GM19452 (cell line): ENCODE measurements around the gene SMCHD1.
"Not testable (repeated sequence)": the region's sequence is repeated elsewhere in the genome, so short reads cannot be mapped to it uniquely, and the experiment has no call there.

Experiments used
- ATAC-seq: cut with Tn5 transposase; IDR thresholded peaks from one replicate; pipeline ENCODE4 v1.9.1; 2021; ENCODE audit not compliant: unreplicated experiment

Gene SMCHD1

DNA sequence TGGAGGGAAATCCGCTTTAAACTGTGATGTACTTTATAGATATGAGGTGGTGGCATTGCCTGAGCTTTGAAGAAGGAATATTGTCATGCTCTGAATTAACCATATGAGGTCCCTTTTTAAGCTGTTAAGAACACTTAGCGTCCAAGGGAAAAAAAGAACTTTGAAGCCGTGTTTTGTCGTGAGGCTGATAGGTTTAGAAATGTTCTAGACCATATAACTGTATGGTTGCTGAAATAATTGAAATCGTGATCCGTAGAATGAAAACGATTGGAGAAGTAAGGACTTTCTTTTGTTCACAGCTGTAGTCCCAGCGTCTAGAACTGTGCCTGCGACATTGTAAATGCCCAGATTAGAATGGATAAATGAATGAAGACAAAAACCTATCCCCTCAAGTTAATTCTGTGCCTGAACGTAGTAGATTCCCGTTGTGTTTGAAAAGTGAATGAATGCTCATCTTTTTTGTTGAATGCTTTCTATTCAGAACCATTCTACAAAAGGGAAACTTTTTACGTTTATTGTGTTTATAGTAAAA is 1.5 kb downstream of the SMCHD1 start:
- ATAC-seq = no peak

DNA sequence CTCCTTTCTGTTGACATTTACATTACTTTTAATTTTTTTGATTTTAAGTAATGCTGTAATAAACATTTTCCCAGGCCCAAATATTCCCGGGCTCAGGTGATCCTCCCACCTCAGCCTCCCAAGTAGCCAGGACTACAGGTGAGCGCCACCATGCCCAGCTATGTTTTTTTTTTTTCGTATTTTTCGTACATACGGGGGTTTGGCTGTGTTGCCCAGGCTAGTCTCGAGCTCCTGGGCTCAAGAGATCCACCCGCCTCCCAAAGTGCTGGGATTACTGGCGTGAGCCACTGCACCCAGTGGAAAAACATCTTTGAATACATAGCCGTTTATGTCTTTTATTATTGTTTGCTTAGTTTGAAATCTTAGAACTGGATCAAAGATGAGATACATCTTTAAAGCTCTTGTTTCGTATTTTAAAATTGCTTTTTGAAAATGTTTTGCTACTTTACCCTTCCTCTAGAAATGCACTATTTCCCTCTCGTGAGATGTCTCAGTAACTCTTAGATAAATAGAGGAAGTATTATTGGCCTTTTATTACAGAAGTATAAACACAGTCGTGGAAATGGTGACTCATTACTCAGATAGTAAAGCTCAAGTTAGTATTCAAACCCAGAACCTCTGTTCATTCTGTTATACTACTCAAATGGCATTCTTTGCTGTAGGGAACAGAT is 2.4 kb downstream of the SMCHD1 start:
- ATAC-seq = no peak

DNA sequence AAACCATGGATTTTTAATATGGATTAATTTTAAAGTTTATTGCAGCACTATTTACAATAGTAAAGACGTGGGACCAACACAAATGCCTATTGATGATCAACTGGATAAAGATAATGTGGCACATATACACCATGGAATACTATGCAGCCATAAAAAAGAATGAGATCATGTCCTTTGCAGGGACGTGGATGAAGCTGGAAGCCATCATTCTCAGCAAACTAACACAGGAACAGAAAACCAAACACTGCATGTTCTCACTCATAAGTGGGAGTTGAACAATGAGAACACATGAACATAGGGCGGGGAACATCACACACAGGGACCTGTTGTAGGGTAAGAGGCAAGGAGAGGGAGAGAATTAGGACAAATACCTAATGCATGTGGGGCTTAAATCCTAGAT is 5.3 kb downstream of the SMCHD1 start:
- not testable (repeated sequence) for ATAC-seq

DNA sequence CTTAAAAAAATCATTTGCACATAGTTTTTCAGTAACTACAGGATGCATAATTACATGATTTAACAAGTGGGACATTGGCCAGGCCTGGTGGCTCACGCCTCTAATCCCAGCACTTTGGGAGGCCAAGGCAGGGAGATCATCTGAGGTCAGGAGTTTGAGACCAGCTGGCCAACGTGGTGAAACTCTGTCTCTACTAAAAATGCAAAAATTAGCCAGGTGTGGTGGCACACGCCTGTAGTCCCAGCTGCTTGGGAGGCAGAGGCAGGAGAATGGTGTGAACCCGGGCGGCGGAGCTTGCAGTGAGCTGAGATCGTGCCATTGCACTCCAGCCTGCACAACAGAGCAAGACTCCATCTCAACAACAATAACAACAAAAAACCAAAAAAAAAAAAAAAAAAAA is 6.8 kb downstream of the SMCHD1 start:
- ATAC-seq = not testable (repeated sequence)

DNA sequence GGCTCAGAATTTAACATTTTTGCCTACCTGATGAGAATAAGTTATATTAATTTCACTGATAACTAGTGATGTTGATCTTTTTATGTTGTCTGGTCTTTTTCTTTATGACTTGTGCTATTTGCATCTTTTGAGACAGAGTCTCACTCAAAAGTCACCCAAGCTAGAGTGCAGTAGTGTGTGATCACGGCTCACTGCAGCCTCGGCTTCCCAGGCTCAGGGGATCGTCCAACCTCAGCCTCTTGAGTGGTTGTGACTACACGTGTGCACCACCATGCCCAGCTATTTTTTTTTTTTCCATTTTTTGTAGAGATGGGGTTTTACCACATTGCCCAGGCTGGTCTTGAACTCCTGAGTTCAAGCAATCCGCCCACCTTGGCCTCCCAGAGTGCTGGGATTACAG is 7.5 kb downstream of the SMCHD1 start:
- no peak for ATAC-seq

DNA sequence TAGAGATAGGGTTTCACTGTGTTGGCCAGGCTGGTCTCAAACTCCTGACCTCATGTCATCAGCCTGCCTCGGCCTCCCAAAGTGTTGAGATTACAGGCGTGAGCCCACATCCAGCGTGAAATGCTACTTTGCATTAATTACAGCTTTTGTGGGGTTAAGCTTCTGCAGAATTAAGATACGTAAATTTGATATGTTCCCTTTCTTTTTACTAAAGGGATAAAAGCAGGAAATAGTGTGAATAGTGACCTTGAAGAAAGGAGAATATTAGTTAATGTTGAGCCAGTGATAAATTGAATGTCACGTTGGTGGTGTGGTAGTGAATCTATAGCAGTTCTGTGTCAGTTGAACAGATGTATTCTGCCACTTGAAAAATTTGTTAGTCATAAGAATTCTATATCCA is 16.9 kb downstream of the SMCHD1 start:
- no peak for ATAC-seq

DNA sequence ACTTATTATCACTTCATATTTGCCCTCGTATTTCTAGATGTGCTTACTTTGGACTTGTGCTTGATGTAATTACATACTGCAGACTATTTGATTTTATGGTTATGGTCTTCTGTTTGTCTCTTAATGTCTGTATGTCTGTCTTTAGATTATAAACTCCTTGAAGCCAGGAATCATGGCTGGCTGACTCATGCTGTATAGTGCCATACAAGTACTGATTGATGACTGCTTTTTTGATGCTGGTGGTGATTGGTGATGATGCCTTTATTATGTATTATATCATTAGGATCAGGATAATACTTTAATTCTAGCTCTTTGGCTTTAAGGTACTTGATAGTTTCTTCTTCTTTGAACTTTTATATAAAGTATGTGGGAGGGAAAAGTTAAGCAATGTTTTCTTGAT is 17.3 kb downstream of the SMCHD1 start:
- no peak for ATAC-seq

DNA sequence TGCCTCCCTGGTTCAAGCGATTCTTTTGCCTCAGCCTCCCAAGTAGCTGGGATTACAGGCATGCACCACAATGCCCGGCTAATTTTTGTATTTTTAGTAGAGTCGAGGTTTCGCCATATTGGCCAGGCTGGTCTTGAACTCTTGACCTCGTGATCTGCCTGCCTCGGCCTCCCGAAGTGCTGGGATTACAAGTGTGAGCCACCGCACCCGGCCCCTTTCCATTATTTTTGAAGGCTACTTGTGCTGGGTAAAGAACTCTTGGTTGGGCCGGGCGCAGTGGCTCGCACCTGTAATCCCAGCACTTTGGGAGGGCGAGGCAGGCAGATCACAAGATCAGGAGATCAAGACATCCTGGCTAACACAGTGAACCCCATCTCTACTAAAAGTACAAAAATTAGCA is 23.4 kb downstream of the SMCHD1 start:
- ATAC-seq = not testable (repeated sequence)

DNA sequence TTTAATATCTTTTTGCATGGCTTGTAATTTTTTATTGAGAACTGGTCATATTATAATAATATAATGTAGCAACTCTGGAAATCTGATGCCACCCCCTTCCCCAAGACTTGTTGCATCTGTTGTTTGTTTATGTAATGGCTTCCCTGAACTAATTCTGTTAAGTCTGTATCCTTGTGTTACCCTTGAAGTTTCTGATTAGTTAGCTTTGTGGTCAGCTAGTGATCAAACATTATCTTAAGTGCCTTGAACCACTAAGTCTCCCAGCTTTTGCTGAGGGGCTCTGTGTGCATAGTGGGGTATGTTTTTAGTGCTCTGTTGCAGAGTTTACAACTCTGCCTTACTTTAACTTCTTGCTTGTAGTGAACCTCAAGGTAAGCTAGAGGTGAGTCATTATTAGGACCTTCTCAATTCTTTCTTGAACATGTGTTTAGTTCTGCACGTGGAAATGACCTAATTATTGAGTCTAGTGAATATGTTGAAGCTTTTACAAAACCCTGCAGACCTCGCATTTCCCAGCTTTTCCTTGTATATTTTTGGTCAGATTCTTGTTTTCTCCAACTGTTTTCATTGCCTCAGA is 24.8 kb downstream of the SMCHD1 start:
- no peak for ATAC-seq

DNA sequence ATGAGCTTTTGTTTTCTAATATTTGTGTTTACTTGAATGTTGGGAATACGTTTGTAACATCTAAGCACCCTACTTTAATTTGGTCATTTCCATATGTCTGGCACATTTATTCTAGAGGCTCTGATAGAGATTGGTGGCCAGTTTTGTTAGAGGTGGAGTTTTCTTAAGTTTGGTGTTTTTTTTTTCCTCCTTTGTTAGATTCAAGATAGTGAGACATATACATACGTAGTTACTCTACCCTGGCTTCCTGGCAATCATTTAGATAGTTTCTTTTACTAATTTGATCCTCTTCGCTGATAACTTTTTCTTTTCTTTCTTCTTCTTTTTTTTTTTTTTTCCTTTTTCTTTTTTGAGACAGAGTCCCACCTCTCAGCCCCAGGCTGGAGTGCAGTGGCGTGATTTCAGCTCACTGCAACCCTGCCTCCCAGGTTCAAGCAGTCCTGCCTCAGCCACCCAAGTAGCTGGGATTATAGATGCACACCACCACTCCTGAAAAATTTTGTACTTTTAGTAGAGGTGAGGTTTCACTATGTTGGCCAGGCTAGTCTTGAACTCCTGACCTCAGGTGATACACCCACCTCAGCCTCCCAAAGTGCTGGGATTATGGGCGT is 26.6 kb downstream of the SMCHD1 start:
- ATAC-seq = no peak

DNA sequence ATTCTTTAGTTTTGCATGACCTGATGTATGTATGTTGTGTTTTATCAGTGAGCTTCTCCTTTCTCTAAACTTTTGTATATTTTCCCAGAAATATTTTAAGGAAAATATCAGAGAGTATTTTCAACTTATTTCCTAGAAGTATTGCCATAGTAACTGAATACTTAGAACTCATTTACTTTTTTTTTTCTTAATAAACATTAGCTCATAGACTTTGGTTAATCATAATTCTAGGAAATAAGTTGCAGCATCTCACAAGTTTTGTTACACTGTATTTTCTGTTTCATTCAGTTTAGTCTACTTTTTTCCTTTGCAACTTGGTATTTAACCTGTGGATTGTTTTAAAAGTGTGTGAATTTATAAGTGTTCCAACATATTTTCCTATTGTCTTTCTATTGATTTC is 27.5 kb downstream of the SMCHD1 start:
- ATAC-seq = no peak

DNA sequence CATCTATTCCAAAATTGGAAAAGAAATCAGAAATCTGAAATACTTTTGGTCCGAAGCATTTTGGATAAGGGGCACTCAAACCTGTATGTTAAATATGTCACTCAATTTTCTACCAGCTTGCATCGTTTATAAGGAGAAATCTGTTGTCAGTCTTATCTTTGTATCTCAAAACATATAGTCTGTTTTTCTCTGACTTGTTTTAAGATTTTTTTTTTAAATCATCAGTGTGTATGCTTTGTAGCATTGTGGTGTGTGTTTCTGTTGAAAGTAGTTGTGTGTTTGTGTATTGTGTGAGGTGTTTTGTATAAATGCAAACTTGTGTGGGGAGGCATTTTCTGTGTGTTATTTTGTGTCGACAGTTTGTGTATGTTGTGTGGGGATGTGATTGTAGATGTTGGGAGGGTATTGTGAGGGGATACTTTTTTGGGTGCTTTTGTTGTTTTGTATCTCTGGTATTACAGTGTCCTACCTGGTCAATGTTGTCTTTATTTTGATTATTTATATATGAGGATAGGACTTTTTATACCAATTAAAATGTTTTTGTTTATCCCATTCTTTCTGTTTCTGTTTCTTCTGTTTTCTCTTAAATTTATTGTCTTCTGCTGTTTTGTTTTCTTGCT is 30.9 kb downstream of the SMCHD1 start:
- ATAC-seq = no peak

DNA sequence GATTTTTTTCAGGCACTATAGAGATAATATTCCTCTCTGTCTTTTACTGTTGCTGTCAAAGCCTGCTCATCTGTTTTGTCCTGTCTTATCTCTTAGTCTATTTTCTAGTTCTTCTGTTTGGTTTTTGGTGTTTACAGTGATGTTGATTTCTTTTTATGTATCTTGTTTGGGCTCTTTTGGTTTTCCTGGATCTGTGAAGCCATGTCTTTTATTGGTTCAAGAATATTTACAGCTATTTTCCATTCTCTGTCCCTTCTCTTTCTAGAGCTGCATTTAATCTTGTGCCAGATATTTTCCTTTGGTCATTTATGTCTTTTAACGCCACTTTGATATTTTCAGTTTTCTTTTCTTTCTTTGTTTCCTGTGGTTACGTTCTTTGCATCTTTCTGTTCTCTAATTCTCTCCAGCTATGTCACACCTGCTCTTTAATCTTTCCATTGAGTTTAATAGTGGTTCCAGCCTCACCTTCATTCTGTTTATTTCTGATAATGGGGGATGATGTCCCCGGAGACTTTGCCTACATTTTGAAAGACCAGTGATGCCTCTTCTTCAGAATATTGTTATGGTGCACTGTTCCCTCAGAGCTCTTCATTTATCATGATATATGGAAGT is 32.0 kb downstream of the SMCHD1 start:
- peak; percentile 68 for ATAC-seq

DNA sequence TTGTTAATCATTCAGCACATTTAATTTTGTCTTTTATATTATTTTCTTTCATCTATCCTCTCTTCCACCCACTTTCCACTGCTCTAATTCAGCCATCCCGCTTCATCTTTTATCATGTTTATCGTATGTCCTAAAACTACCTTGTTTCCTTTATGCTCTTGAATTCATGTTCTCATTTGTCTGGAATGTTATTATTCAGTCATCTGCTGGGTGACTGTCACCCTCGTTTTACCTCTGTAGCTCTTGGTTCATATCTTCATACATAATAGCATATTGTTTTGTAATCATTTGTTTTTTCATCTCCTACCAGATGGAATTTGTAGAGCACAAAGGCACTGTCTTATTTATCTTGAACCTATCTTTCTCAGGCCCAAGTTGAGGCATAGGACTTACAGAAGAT is 37.0 kb downstream of the SMCHD1 start:
- ATAC-seq = no peak

DNA sequence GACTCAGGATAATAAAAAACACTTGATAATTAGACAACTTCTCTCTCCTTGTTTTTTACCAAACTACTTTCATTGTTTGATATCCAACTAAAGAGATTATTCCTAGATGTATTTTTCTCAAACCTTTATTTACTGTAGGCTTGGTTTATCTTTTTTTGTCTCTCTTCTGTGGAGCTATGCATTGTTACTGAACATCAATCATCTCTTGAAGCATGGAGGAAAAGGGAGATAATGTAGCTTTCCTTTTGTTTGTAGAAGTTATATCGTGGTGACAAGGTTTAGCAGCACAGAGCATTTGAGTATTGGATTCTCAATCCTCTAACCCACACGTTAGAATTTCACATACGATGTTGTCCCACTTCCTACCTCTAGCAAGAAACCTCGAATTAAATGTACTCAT is 41.7 kb downstream of the SMCHD1 start:
- no peak for ATAC-seq

DNA sequence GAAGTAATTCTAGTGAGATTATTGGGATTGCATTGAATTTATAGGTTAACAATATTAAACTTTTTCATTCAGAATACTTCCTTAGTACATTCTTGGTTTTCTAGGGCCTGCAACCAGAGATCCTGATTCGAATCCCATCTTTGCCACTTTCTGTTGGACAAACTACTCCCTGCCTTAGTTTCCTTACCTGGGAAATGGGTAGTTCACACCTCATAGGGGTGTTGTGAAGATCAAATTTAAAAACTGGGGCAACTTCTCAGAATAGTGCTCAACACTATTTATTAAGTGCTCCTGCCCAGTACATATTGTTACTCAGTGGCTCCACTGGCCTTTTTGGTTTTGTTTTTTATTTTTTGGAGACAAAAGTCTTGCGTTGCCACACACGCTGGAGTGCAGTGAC is 43.5 kb downstream of the SMCHD1 start:
- no peak for ATAC-seq

DNA sequence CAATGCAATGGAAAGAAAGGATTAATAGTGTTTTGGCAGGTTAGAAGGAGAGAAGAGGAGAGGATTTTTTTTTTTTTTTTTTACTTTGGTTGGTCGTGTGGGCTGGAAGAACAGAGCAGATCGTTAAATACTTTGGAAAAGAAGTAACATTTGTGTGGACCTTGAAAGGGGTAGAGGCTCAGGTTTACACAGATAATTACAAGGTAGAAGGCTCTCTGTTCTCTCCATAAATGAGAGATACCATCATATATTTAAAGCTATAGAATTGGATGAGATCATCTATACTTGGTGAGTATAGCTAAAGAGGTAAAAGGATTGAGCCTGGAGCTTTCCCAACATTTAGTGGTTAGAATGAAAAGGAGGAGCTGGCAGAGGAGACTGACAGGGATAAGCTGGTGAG is 49.0 kb downstream of the SMCHD1 start:
- no peak for ATAC-seq

DNA sequence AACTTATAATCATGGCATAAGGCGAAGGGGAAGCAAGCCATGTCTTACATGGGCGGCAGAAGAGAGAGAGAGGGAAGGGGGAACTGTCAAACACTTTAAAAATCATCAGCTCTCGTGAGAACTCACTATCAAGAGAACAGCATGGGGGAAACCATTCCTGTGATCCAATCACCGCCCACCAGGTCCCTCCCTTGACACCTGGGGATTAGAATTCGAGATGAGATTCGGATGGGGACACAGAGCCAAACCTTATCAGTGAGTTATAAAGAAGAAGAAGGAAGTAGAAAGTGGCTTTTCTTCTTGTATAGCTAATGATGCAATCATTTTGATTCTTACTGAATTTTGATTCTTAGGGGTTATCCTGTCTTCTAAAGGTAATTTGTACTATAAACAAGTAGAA is 51.4 kb downstream of the SMCHD1 start:
- ATAC-seq = no peak

DNA sequence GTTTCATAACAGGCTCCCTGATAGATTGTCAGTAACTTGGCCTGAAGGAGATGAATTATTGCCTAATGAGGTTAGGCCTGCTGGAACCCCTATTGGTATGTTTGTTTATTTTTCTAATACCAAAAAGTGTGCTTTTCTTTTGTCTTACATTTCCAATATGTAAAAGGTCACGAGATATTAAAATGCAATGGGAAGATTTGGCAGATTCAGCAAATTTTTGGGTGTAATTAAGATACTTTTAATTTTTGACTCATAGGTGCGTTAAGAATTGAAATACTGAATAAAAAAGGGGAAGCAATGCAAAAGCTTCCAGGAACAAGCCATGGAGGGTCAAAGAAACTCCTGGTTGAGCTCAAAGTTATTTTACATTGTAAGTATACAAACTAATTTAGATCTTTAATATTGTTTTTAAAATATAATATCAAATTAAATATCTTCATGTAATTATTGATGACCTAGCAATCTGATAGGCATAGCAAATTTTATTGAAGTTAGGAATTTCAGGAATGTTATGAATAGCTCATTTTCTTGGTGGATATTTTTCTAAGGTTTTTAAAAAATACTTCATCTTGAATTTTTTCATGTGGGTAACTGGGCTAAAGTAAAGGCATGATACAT is 52.1 kb downstream of the SMCHD1 start:
- no peak for ATAC-seq

DNA sequence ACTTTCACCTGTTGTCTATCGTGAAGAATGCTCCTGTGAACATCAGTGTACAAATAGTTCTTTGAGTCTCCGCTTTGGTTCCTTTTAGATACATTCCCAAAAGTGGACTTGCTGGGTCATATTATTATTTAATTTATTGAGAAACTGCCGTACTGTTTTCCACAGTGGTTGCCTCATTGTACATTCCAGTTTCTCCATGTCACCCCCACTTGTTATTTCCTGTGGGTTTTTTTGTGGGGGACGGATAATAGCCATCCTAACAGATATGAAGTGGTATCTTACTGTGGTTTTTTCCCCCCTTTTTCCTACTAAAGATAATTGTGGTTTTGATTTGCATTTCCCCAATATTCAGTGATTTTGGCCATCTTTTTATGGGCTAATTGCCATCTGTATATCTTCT is 53.8 kb downstream of the SMCHD1 start:
- ATAC-seq = no peak

DNA sequence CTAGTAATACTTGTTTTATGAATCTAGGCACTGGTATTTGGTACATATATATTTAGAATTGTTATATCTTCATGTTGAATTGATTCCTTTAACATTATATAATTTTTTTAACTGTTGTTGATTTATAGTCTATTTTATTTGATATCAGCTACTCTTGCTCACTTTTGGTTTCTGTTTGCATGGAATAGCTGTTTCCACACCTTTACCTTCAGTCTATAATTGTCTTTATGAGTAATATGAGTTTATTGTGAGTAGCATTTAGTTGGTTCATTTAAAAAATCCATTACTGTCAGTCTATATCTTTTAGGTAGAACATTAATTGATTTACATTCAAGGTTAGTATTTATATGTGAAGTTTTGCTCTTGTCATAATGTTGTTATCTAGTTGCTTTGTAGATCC is 58.6 kb downstream of the SMCHD1 start:
- no peak for ATAC-seq
